ENCODE data around the gene FANCE. TPM values are rescaled to one million over a fixed set of nuclear protein-coding genes. Genes with fewer than 3 reads are reported as not detected.
A peak's percentile ranks its signal among the peaks of the same experiment; 100 is the strongest.

Gene FANCE, protein sequence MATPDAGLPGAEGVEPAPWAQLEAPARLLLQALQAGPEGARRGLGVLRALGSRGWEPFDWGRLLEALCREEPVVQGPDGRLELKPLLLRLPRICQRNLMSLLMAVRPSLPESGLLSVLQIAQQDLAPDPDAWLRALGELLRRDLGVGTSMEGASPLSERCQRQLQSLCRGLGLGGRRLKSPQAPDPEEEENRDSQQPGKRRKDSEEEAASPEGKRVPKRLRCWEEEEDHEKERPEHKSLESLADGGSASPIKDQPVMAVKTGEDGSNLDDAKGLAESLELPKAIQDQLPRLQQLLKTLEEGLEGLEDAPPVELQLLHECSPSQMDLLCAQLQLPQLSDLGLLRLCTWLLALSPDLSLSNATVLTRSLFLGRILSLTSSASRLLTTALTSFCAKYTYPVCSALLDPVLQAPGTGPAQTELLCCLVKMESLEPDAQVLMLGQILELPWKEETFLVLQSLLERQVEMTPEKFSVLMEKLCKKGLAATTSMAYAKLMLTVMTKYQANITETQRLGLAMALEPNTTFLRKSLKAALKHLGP
- total RNA-seq, result 8.5 and 9.2 TPM in 2 replicates

DNA sequence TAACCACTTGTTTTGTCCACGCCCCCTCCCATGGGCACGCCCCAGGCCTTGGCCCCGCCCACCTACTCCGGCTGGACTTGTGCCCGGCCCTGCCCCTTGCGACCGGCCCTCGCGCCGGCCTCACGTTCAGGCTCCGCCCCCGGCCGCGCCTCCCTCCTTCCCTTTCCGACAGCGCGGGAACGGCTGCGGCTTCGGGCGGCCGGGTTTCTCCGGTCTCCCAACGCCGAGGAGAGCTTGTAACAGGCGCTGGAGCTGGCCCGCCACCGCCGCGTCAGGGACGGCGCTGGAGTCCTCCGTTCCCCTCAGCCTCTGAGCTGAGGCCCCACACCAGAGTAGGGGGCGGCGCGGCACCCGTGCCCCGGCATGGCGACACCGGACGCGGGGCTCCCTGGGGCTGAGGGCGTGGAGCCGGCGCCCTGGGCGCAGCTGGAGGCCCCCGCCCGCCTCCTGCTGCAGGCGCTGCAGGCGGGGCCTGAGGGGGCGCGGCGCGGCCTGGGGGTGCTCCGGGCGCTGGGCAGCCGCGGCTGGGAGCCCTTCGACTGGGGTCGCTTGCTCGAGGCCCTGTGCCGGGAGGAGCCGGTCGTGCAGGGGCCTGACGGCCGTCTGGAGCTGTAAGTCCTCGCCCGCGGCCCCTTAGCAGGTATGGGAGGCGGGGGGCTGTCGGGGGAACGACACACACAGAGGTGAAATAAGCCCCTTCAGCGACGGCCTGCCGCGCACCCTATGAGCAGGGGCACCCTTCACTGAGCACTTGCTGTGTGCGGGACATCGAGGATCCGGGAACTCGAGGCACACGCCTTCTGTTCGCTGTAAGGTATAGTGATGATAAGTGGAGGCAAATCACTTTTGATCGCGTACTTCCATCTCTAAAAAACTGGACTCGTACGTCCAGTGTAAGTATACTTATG lies at the start of gene FANCE:
Gene FANCE (plus strand): TSS at position 156 of the 908 bp plus-strand sequence. CDS start 208 bp downstream, at position 364.
- Mint-ChIP-seq H3K27me3 (no peaks in the 10 kb centered on the region), H3K36me3 (ENCODE audit: low read depth) (peaks cover 12% of the 10 kb centered on the region), H3K27ac (peak within 1 kb of the TSS; percentile 5), H3K4me1 (peaks cover 27% of the 10 kb centered on the region), H3K9me3 (no peaks in the 10 kb centered on the region), H3K4me3 (peak within 1 kb of the TSS; percentile 86)
- CTCF ChIA-PET, result interaction anchor here (3.1 to 6.2 kb wide), 3 partner anchors 15 to 155 kb away, joined by 15 to 81 read pairs (median 35); partner anchors contain the start of genes DEF6, PPARD and RPL10A
- intact Hi-C loops (cut with micrococcal nuclease), result loop anchor here (1.0 kb wide), 2 partner anchors 16 to 279 kb away; partner anchors contain the start of gene RPL10A
- TF ChIP-seq, protein P1, sequence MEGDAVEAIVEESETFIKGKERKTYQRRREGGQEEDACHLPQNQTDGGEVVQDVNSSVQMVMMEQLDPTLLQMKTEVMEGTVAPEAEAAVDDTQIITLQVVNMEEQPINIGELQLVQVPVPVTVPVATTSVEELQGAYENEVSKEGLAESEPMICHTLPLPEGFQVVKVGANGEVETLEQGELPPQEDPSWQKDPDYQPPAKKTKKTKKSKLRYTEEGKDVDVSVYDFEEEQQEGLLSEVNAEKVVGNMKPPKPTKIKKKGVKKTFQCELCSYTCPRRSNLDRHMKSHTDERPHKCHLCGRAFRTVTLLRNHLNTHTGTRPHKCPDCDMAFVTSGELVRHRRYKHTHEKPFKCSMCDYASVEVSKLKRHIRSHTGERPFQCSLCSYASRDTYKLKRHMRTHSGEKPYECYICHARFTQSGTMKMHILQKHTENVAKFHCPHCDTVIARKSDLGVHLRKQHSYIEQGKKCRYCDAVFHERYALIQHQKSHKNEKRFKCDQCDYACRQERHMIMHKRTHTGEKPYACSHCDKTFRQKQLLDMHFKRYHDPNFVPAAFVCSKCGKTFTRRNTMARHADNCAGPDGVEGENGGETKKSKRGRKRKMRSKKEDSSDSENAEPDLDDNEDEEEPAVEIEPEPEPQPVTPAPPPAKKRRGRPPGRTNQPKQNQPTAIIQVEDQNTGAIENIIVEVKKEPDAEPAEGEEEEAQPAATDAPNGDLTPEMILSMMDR (IDR thresholded peaks at IDR 0.05), result no peak
- DNase-seq, result peak; percentile 97
- POLR2A ChIA-PET, result interaction anchor here (0.6 to 2.9 kb wide), 9 partner anchors 14 to 193 kb away, joined by 3 to 20 read pairs (median 5); partner anchors contain the start of genes DEF6, PPARD, RPL10A and ZNF76
- ATAC-seq (ENCODE audit: low read depth), result peak; percentile 90

DNA sequence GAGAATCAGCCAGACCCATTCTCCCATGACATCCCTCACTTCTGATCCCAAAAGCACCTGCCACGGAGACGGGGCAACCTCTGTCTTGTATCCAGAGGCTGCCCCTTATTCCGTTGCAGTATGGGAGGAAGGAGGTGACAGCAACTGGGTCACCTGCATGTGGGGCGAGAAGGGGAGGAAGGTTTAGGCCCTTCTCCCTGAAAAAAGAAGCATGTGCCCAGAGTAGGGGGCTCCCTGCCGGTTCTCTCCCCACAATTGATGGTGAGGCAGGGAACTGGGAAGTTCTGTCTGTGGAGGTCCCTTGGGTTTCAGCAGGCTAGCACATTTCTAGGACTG lies 49.3 kb upstream of the FANCE start:
- POLR2A ChIA-PET, result no interaction called here
- no peak overlapping the region for H3K27ac Mint-ChIP-seq

DNA sequence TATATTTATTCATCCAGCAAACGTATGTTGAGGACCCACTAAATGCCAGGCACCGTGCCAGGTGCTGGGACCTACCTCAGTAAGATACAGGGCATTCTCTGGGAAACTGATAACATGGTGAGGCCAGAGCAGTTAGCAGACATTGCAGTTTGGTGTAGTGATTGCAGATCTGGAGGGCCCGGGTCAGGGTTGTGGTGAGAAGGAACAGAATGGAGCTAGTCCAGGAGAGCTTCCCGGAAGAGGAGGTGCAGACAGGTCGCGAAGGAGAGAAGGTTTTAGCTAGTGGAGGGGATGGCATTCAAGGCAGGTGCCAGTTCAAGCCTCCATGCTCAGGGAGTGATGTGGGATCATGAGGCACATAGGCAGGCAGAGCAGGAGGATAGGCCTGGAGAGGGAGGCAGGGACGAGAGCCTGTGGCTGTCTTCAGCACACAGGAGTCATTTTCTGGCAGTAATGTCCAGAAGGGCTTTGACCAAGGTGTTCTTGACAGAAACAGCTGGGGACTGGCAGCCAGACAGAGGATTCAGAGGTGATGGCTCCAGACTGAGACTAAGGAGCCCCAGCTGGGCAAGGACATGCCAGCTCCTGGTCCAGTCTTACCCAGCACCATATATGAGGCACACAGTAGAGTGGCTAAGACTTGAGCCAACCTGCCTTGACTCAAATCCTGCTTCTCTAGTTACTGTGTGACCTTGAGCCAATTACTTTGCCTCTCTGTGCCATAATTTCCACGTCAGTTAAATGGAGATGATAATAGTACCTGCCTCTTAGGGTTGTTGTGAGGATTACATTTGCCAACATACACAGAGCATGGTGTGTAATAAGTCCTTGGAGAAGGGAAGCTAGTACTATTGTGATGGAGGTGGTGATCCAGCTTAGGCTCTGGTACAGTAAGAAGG lies 48.3 kb upstream of the FANCE start:
- CTCF ChIA-PET, result no interaction called here

More for the DNA sequence above, 49.3 kb upstream of the FANCE start:
- DNase-seq, result no peak
- Mint-ChIP-seq H3K4me1 (no peaks in the 10 kb centered on the region), H3K9me3 (no peaks in the 10 kb centered on the region), H3K4me3 (no peak overlapping the region), H3K27me3 (no peaks in the 10 kb centered on the region), H3K36me3 (ENCODE audit: low read depth) (peaks cover 10% of the 10 kb centered on the region)
- CTCF ChIA-PET, result no interaction called here
- TF ChIP-seq, protein P1 (IDR thresholded peaks at IDR 0.05), result no peak
- no peak for ATAC-seq (ENCODE audit: low read depth)
- intact Hi-C loops (cut with micrococcal nuclease), result no loop called here

DNA sequence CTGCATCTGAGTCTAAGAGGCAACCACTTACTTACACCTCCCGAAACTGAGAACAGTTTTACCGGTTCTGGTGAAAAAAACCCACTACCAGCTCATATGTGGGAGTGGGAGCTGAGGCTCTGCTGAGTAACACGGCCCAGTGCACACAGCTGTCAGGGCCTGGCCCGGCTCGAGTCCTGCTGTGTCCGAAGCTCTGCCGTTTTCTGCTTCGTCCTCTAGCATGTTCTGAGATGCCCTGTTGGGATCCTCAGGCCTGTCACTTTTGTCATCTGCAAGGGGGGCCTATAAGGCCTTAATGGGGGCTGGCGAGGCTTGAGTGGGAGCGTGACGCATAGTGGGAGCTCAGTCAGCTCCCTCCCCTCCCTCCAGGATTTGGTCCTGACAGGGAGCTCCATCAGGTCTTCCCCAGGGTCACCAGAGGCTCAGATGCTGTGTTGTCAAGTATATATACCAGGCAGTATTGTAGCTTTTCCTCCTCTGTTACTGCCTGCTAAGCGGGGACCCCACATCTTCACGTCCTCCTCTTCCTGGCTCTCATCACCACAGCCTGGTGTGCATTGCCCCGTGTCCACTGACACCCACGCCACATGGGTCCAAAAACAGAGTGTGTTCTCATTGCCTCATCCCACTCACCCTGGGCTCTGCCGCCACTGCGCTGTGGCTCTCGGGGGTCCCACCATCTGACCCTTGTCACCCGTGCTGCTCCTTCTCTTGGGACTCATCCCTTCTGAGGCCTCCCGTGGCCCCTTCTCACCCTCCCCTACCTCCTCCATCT lies 45.2 kb upstream of the FANCE start:
- no peak overlapping the region for H3K27ac Mint-ChIP-seq
- peaks cover 13% of the 10 kb centered on the region for H3K36me3 Mint-ChIP-seq (ENCODE audit: low read depth)
- no peaks in the 10 kb centered on the region for H3K9me3 Mint-ChIP-seq
- intact Hi-C loops (cut with micrococcal nuclease), result no loop called here
- H3K27me3 Mint-ChIP-seq, result no peaks in the 10 kb centered on the region
- peak overlapping the region; percentile 8 for H3K4me3 Mint-ChIP-seq
- H3K4me1 Mint-ChIP-seq, result peaks cover 20% of the 10 kb centered on the region
- ATAC-seq (ENCODE audit: low read depth), result no peak
- ChIA-PET POLR2A (no interaction called here), CTCF (no interaction called here)
- DNase-seq, result no peak
- TF ChIP-seq, protein P1 (IDR thresholded peaks at IDR 0.05), result no peak

More for the DNA sequence above, 48.3 kb upstream of the FANCE start:
- H3K36me3 Mint-ChIP-seq (ENCODE audit: low read depth), result peaks cover 3% of the 10 kb centered on the region
- TF ChIP-seq, protein P1 (IDR thresholded peaks at IDR 0.05), result no peak
- ATAC-seq (ENCODE audit: low read depth) (no peak), DNase-seq (no peak)
- no peaks in the 10 kb centered on the region for H3K4me1 Mint-ChIP-seq
- no peak overlapping the region for H3K4me3 Mint-ChIP-seq
- no peaks in the 10 kb centered on the region for H3K27me3 Mint-ChIP-seq
- intact Hi-C loops (cut with micrococcal nuclease), result no loop called here
- H3K9me3 Mint-ChIP-seq, result no peaks in the 10 kb centered on the region
- POLR2A ChIA-PET, result interaction anchor here (0.6 kb wide), 1 partner anchor 21 kb away, joined by 10 read pairs; no protein-coding TSS in a partner anchor
- no peak overlapping the region for H3K27ac Mint-ChIP-seq
